ENCODE data around the gene AKAP9. TPM values are rescaled to one million over a fixed set of nuclear protein-coding genes. Genes with fewer than 3 reads are reported as not detected.
"Not testable (repeated sequence)": the region's sequence is repeated elsewhere in the genome, so short reads cannot be mapped to it uniquely, and the experiment has no call there.

The AKAP9 gene
- 10 to 100 TPM; 55.5 to 81.2 TPM for total RNA-seq
- 10 to 100 TPM; 13.8 to 21.7 TPM for polyA plus RNA-seq
- long read RNA-seq, donor 1, transcript AKAP9-205 (7 exons, 1,356 nt): major isoform, 14 of 78 reads
- long read RNA-seq, donor 1, partial matches to known transcripts: 43 of 78 reads
- long read RNA-seq, donor 1, other reads (novel, unspliced or antisense): 21 of 78 reads
- long read RNA-seq, donor 2, partial matches to known transcripts: 27 of 45 reads
- long read RNA-seq, donor 2, other reads (novel, unspliced or antisense): 15 of 45 reads

- H3K36me3 ChIP-seq (ENCODE audit: control insufficient read depth in 1 of 2, insufficient read depth in 2 of 2, low read length in 1 of 2): no peaks in the 10 kb centered on the region
- intact Hi-C loops (cut with DNase I): loop anchor here in 1 of 2 donors (5.0 to 10.0 kb wide), 2 partner anchors 84 to 192 kb away; partner anchors contain the start of gene CYP51A1
- peak within 1 kb of the TSS; percentile 72 to 77 for H3K4me3 ChIP-seq (ENCODE audit: low read length in 2 of 2)
- H3K4me1 ChIP-seq (ENCODE audit: control insufficient read depth in 1 of 2, insufficient read depth in 2 of 2, low read length in 2 of 2): no peaks in the 10 kb centered on the region
- DNase-seq (peak; percentile 92 to 95), ATAC-seq (ENCODE audit: low FRiP score) (peak; percentile 95)
- H3K9me3 ChIP-seq (ENCODE audit: control insufficient read depth, low read length): no peaks in the 10 kb centered on the region
- H3K27ac ChIP-seq (ENCODE audit: low read depth in 1 of 2, low read length in 2 of 2): peak within 1 kb of the TSS; percentile 51 to 76
- no peaks in the 10 kb centered on the region for H3K27me3 ChIP-seq (ENCODE audit: control insufficient read depth in 1 of 2, insufficient read depth in 2 of 2, low read length in 1 of 2)
- WGBS, 2 donors: 0% methylated on average over 52 to 59 of the region's 59 CpGs
Observed at GRCh38 chr7:91940572-91941341, at the start of gene AKAP9. TSS of gene AKAP9 (plus strand) at chr7:91940862. CDS start at chr7:91941100, 238 bp downstream.

- Histone ChIP-seq H3K4me1 (ENCODE audit: control insufficient read depth in 1 of 2, insufficient read depth in 2 of 2, low read length in 2 of 2) (no peaks in the 10 kb centered on the region), H3K27me3 (ENCODE audit: control insufficient read depth in 1 of 2, insufficient read depth in 2 of 2, low read length in 1 of 2) (no peaks in the 10 kb centered on the region), H3K4me3 (ENCODE audit: low read length in 2 of 2) (no peak overlapping the region), H3K9me3 (ENCODE audit: control insufficient read depth, low read length) (no peaks in the 10 kb centered on the region), H3K36me3 (ENCODE audit: control insufficient read depth in 1 of 2, insufficient read depth in 2 of 2, low read length in 1 of 2) (no peaks in the 10 kb centered on the region), H3K27ac (ENCODE audit: low read depth in 1 of 2, low read length in 2 of 2) (no peak overlapping the region)
- intact Hi-C loops (cut with DNase I): no loop called here
- 42 to 51% methylated on average over 3 of the region's 3 CpGs for WGBS, 2 donors
- no peak for ATAC-seq (ENCODE audit: low FRiP score)
- DNase-seq: no peak
Observed at GRCh38 chr7:91892099-91892705, 48.5 kb upstream of the AKAP9 start.

DNA sequence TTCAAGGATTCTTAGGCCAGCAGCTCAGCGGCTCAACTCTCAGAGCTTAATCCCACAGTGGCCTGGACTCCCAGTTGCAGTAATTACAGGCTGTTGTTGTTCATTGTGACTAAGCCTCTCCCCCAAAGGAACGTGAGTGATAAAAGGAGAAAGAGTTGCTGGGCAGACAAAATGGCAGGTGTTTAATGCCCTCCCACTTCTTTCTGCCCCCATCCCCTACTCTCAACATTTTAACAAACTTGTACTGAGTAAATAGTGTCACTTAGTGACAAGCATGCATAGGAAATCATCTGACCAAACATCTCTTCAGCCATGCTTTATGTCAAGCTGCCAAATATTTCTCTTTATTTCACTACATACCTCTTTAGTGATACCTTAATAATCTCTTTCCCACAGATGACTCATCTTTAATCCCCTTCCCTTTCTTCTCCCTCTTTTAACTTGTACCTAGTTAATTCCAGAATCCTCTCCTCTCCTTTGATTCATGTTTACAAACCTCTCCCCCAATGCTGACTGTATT lies 47.8 kb upstream of the AKAP9 start:
- DNase-seq (no peak), ATAC-seq (ENCODE audit: low FRiP score) (no peak)
- Histone ChIP-seq H3K4me3 (ENCODE audit: low read length in 2 of 2) (no peak overlapping the region), H3K36me3 (ENCODE audit: control insufficient read depth in 1 of 2, insufficient read depth in 2 of 2, low read length in 1 of 2) (no peaks in the 10 kb centered on the region), H3K27ac (ENCODE audit: low read depth in 1 of 2, low read length in 2 of 2) (no peak overlapping the region), H3K27me3 (ENCODE audit: control insufficient read depth in 1 of 2, insufficient read depth in 2 of 2, low read length in 1 of 2) (no peaks in the 10 kb centered on the region), H3K9me3 (ENCODE audit: control insufficient read depth, low read length) (no peaks in the 10 kb centered on the region), H3K4me1 (ENCODE audit: control insufficient read depth in 1 of 2, insufficient read depth in 2 of 2, low read length in 2 of 2) (no peaks in the 10 kb centered on the region)
- intact Hi-C loops (cut with DNase I): no loop called here
- 29 to 39% methylated on average over 2 of the region's 2 CpGs for WGBS, 2 donors

DNA sequence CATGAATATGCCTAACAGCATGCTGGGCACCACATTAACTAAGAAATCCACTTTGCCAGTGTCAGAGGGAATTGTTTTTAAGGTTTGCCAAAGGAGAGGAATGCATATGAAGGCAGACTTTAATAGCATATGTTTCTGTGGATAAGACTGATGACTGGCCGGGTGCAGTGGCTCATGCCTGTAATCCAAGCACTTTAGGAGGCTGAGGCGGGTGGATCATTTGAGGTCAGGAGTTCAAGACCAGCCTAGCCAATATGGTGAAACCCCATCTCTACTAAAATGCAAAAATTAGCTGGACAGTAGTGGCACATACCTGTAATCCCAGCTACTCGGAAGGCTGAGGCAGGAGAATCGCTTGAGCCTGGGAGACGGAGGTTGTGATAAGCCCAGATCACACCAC lies 47.0 kb upstream of the AKAP9 start:
- ATAC-seq (ENCODE audit: low FRiP score); intact Hi-C loops (cut with DNase I); H3K27me3 ChIP-seq (ENCODE audit: control insufficient read depth in 1 of 2, insufficient read depth in 2 of 2, low read length in 1 of 2); H3K36me3 ChIP-seq (ENCODE audit: control insufficient read depth in 1 of 2, insufficient read depth in 2 of 2, low read length in 1 of 2); H3K4me3 ChIP-seq (ENCODE audit: low read length in 2 of 2); H3K9me3 ChIP-seq (ENCODE audit: control insufficient read depth, low read length); H3K27ac ChIP-seq (ENCODE audit: low read depth in 1 of 2, low read length in 2 of 2); DNase-seq; H3K4me1 ChIP-seq (ENCODE audit: control insufficient read depth in 1 of 2, insufficient read depth in 2 of 2, low read length in 2 of 2): not testable (repeated sequence)
- 62 to 70% methylated on average over 5 of the region's 5 CpGs for WGBS, 2 donors

- H3K27me3 ChIP-seq (ENCODE audit: control insufficient read depth in 1 of 2, insufficient read depth in 2 of 2, low read length in 1 of 2): no peaks in the 10 kb centered on the region
- DNase-seq: no peak
- H3K27ac ChIP-seq (ENCODE audit: low read depth in 1 of 2, low read length in 2 of 2): no peak overlapping the region
- no peaks in the 10 kb centered on the region for H3K9me3 ChIP-seq (ENCODE audit: control insufficient read depth, low read length)
- no peak for ATAC-seq (ENCODE audit: low FRiP score)
- no peaks in the 10 kb centered on the region for H3K4me1 ChIP-seq (ENCODE audit: control insufficient read depth in 1 of 2, insufficient read depth in 2 of 2, low read length in 2 of 2)
- intact Hi-C loops (cut with DNase I): no loop called here
- 53 to 66% methylated on average over 1 of the region's 1 CpG for WGBS, 2 donors
- H3K4me3 ChIP-seq (ENCODE audit: low read length in 2 of 2): no peak overlapping the region
- H3K36me3 ChIP-seq (ENCODE audit: control insufficient read depth in 1 of 2, insufficient read depth in 2 of 2, low read length in 1 of 2): no peaks in the 10 kb centered on the region
Observed at GRCh38 chr7:91894781-91895480, 45.7 kb upstream of the AKAP9 start.

GRCh38 chr7:91898240-91898992 lies 42.2 kb upstream of the AKAP9 start:
- Histone ChIP-seq H3K27me3 (ENCODE audit: control insufficient read depth in 1 of 2, insufficient read depth in 2 of 2, low read length in 1 of 2) (no peaks in the 10 kb centered on the region), H3K27ac (ENCODE audit: low read depth in 1 of 2, low read length in 2 of 2) (no peak overlapping the region), H3K4me1 (ENCODE audit: control insufficient read depth in 1 of 2, insufficient read depth in 2 of 2, low read length in 2 of 2) (no peaks in the 10 kb centered on the region), H3K9me3 (ENCODE audit: control insufficient read depth, low read length) (no peaks in the 10 kb centered on the region), H3K36me3 (ENCODE audit: control insufficient read depth in 1 of 2, insufficient read depth in 2 of 2, low read length in 1 of 2) (no peaks in the 10 kb centered on the region), H3K4me3 (ENCODE audit: low read length in 2 of 2) (no peak overlapping the region)
- DNase-seq: no peak
- intact Hi-C loops (cut with DNase I): no loop called here
- no peak for ATAC-seq (ENCODE audit: low FRiP score)
- WGBS, 2 donors: 57 to 61% methylated on average over 10 of the region's 10 CpGs

- WGBS, 2 donors: 74 to 76% methylated on average over 1 of the region's 1 CpG
- Histone ChIP-seq H3K4me1 (ENCODE audit: control insufficient read depth in 1 of 2, insufficient read depth in 2 of 2, low read length in 2 of 2) (no peaks in the 10 kb centered on the region), H3K9me3 (ENCODE audit: control insufficient read depth, low read length) (no peaks in the 10 kb centered on the region), H3K4me3 (ENCODE audit: low read length in 2 of 2) (no peak overlapping the region), H3K27me3 (ENCODE audit: control insufficient read depth in 1 of 2, insufficient read depth in 2 of 2, low read length in 1 of 2) (no peaks in the 10 kb centered on the region), H3K36me3 (ENCODE audit: control insufficient read depth in 1 of 2, insufficient read depth in 2 of 2, low read length in 1 of 2) (no peaks in the 10 kb centered on the region), H3K27ac (ENCODE audit: low read depth in 1 of 2, low read length in 2 of 2) (no peak overlapping the region)
- intact Hi-C loops (cut with DNase I): no loop called here
- no peak for ATAC-seq (ENCODE audit: low FRiP score)
- DNase-seq: no peak
Observed at GRCh38 chr7:91899563-91899962, 41.1 kb upstream of the AKAP9 start.

DNA sequence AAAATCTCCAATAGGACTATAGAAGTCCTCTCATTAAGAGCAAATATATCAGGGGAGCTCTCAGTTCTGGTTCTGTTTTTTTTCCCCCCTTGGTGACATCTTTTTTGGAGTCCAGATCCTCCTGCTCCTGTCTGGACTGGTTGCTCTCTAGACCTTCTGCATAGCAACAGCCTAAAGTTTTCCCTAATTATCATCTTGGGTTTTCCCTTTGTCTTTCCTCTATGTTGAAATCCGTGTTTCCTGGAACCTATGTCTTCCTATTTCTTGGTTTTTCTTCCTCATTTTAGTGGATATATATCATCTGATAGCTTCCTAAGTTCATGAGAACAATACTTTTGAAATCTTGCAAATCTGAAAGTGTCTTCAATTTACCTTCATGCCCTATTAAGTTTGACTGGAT lies 30.5 kb upstream of the AKAP9 start:
- DNase-seq: no peak
- Histone ChIP-seq H3K27ac (ENCODE audit: low read depth in 1 of 2, low read length in 2 of 2) (no peak overlapping the region), H3K27me3 (ENCODE audit: control insufficient read depth in 1 of 2, insufficient read depth in 2 of 2, low read length in 1 of 2) (no peaks in the 10 kb centered on the region), H3K4me3 (ENCODE audit: low read length in 2 of 2) (no peak overlapping the region), H3K36me3 (ENCODE audit: control insufficient read depth in 1 of 2, insufficient read depth in 2 of 2, low read length in 1 of 2) (no peaks in the 10 kb centered on the region), H3K4me1 (ENCODE audit: control insufficient read depth in 1 of 2, insufficient read depth in 2 of 2, low read length in 2 of 2) (no peaks in the 10 kb centered on the region), H3K9me3 (ENCODE audit: control insufficient read depth, low read length) (no peaks in the 10 kb centered on the region)
- intact Hi-C loops (cut with DNase I): no loop called here
- 82 to 86% methylated on average over 1 of the region's 1 CpG for WGBS, 2 donors
- no peak for ATAC-seq (ENCODE audit: low FRiP score)
